PC-3 (cell line): ENCODE measurements around the gene PNMA1. TPM values are rescaled to one million over a fixed set of nuclear protein-coding genes. Genes with fewer than 3 reads are reported as not detected.

Experiments
- ATAC-seq: fragments of 200-7000 bp; cut with Tn5 transposase; 2 replicates; pipeline ENCODE4 v1.9.1; 2020; ENCODE audit warnings: mild to moderate bottlenecking, moderate library complexity
- BruUV-seq: library from RNA; stranded (reverse); fragments of 400-500 nt; replicated peaks from 2 replicates; lab custom pipeline; 2021; lab: Mats Ljungman, UMichigan
- CTCF ChIA-PET: fragments of 300-600 bp; sonication (Branson Sonifier 250); formaldehyde crosslinking; loops from one replicate; lab custom pipeline; 2022; ENCODE audit warnings: antibody characterized with exemption; lab: Charles Lee
- POLR2A ChIA-PET: fragments of 300-600 bp; sonication (Branson Sonifier 250); formaldehyde crosslinking; loops from one replicate; lab custom pipeline; 2022; ENCODE audit warnings: antibody characterized with exemption; ENCODE audit not compliant: unreplicated experiment; lab: Charles Lee
- DNase-seq: peaks from one replicate; pipeline ENCODE4 v3.0.0-alpha.2; 2015
- H2AFZ ChIP-seq: fragments of 300-600 bp; sonication (generic); 2 replicates; pipeline ENCODE4 v1.6.0; 2016; ENCODE audit warnings: antibody characterized with exemption, low read length
- H3F3A ChIP-seq: fragments of 300-600 bp; sonication (generic); one replicate; pipeline ENCODE4 v1.6.0; 2017; ENCODE audit warnings: antibody characterized with exemption, low read length, control low read depth, mild to moderate bottlenecking; ENCODE audit not compliant: unreplicated experiment
- H3K27ac ChIP-seq: fragments of 300-600 bp; sonication (generic); 2 replicates; pipeline ENCODE4 v1.5.1; 2016; ENCODE audit warnings: mild to moderate bottlenecking, low read length
- H3K27me3 ChIP-seq: fragments of 300-600 bp; sonication (generic); 2 replicates; pipeline ENCODE4 v1.6.1; 2016; ENCODE audit warnings: low read length, mixed read lengths
- H3K36me3 ChIP-seq: fragments of 300-600 bp; sonication (generic); 2 replicates; pipeline ENCODE4 v1.6.1; 2016; ENCODE audit warnings: low read depth, mixed run types, low read length, mixed read lengths
- H3K4me1 ChIP-seq: fragments of 300-600 bp; sonication (generic); 2 replicates; pipeline ENCODE4 v1.5.1; 2016; ENCODE audit warnings: low read length; ENCODE audit not compliant: insufficient read depth
- H3K4me2 ChIP-seq: fragments of 300-600 bp; sonication (generic); 2 replicates; pipeline ENCODE4 v1.6.0; 2016; ENCODE audit warnings: low read length
- H3K4me3 ChIP-seq: fragments of 300-600 bp; sonication (generic); 2 replicates; pipeline ENCODE4 v1.5.1; 2016; ENCODE audit warnings: mild to moderate bottlenecking, low read length, mixed read lengths
- H3K79me2 ChIP-seq: fragments of 300-600 bp; sonication (generic); 2 replicates; pipeline ENCODE4 v1.6.1; 2017; ENCODE audit warnings: low read length, mixed read lengths
- H3K9ac ChIP-seq: fragments of 300-600 bp; sonication (generic); 2 replicates; pipeline ENCODE4 v1.6.0; 2016; ENCODE audit warnings: mild to moderate bottlenecking, low read length
- H3K9me2 ChIP-seq: fragments of 300-600 bp; sonication (generic); replicated peaks from 2 replicates; pipeline ENCODE4 v1.6.1; 2016; ENCODE audit warnings: mixed run types, low read length, mixed read lengths
- H3K9me3 ChIP-seq: fragments of 300-600 bp; sonication (generic); 2 replicates; pipeline ENCODE4 v1.6.1; 2016; ENCODE audit warnings: low read length, mixed read lengths
- H4K20me1 ChIP-seq: fragments of 300-600 bp; sonication (generic); 2 replicates; pipeline ENCODE4 v1.6.1; 2016; ENCODE audit warnings: low read length, mixed read lengths
- EZH2 ChIP-seq: fragments of 300-600 bp; sonication (generic); IDR thresholded peaks from one replicate; pipeline ENCODE4 v1.6.1; 2017; ENCODE audit warnings: antibody characterized with exemption, mild to moderate bottlenecking, low read length; ENCODE audit not compliant: unreplicated experiment
- EZH2phosphoT487 ChIP-seq: fragments of 300-600 bp; sonication (generic); IDR thresholded peaks from 2 replicates; pipeline ENCODE4 v1.6.1; 2018; ENCODE audit warnings: mild to moderate bottlenecking, antibody characterized with exemption, low read length, borderline replicate concordance
- intact Hi-C: fragments of 100-400 bp; cut with micrococcal nuclease; formaldehyde crosslinking; loops from 2 replicates; pipeline ENCODE4 v1.9.0; 2023
- total RNA-seq: library from RNA; depleted of rRNA; stranded (reverse); fragments of >200 nt; gene quantifications from 2 replicates; pipeline ENCODE4 v1.2.3, GENCODE V29; 2014
- TF ChIP-seq, protein P1 (sequence below): fragments of 300-600 bp; sonication (generic); conservative IDR thresholded peaks from 2 replicates; pipeline ENCODE4 v1.5.1; 2017; ENCODE audit warnings: antibody characterized with exemption, low read depth, mild to moderate bottlenecking, low read length

PNMA1 gene
- total RNA-seq, 1 experiment from 2014 or later = 30.8 TPM

DNA sequence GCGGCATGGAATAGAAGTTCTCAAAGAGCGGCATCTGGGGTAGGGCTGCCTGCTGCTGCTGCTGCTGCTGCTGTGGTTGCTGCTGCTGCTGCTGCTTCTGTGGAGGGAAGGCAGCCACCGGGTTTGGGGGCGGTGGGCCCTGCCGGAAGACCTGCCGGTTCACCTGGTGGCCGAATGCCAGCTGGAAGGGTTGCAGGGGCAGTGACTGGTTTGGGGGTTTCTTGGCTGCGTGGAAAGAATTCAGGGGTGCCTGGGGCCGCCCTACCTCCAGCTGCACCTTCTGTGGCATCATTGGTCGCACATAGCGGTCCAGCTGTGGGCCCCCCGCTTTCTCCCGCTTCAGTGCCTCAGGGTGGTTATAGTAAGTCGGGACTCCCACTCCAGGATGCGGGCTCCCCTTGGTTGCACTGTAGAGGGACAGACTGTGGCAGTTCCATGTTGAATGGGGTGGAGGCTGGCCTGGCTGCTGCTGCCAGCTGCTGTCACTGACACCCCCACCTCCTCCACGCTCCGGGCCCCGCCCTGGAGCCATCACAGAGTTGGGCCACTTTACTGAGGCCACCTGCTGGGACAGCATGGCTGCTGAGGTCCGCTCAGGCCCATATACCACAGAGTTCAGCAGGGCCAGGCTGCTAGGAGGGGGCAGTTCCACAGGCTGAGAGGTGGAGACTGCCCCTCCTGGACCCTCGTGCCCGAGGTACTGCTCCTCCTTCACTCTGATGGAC, 25.2 kb upstream of the PNMA1 start:
- TF ChIP-seq, protein P1, sequence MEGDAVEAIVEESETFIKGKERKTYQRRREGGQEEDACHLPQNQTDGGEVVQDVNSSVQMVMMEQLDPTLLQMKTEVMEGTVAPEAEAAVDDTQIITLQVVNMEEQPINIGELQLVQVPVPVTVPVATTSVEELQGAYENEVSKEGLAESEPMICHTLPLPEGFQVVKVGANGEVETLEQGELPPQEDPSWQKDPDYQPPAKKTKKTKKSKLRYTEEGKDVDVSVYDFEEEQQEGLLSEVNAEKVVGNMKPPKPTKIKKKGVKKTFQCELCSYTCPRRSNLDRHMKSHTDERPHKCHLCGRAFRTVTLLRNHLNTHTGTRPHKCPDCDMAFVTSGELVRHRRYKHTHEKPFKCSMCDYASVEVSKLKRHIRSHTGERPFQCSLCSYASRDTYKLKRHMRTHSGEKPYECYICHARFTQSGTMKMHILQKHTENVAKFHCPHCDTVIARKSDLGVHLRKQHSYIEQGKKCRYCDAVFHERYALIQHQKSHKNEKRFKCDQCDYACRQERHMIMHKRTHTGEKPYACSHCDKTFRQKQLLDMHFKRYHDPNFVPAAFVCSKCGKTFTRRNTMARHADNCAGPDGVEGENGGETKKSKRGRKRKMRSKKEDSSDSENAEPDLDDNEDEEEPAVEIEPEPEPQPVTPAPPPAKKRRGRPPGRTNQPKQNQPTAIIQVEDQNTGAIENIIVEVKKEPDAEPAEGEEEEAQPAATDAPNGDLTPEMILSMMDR = no peak
- TF ChIP-seq EZH2 (no peak), EZH2phosphoT487 (no peak)
- Histone ChIP-seq H3K9me3 (no peaks in the 10 kb centered on the region), H3K4me1 (peaks cover 47% of the 10 kb centered on the region), H3F3A (peaks cover 4% of the 10 kb centered on the region), H3K4me3 (no peak overlapping the region), H3K36me3 (peaks cover 28% of the 10 kb centered on the region), H3K27ac (no peak overlapping the region), H3K9ac (no peak overlapping the region), H3K4me2 (no peak overlapping the region), H4K20me1 (peaks cover 10% of the 10 kb centered on the region; the same call in 1 of the 2 replicates), H3K27me3 (no peaks in the 10 kb centered on the region), H2AFZ (no peak overlapping the region), H3K9me2 (no peaks in the 10 kb centered on the region), H3K79me2 (peaks cover 79% of the 10 kb centered on the region)
- DNase-seq (no peak), ATAC-seq (no peak)
- BruUV-seq = TSS peak; percentile 30
- intact Hi-C loops = no loop called here
- ChIA-PET POLR2A (no interaction called here), CTCF (no interaction called here)

GRCh38 chr14:73738518-73739173, 24.5 kb upstream of the PNMA1 start:
- BruUV-seq = no TSS peak
- ChIA-PET CTCF (no interaction called here), POLR2A (no interaction called here)
- no peak for ATAC-seq
- Histone ChIP-seq H3K9me2 (no peaks in the 10 kb centered on the region), H2AFZ (no peak overlapping the region), H3K36me3 (peaks cover 28% of the 10 kb centered on the region), H3K27ac (no peak overlapping the region), H3K9ac (no peak overlapping the region), H3K4me1 (peaks cover 40% of the 10 kb centered on the region), H3K27me3 (no peaks in the 10 kb centered on the region), H3K9me3 (no peaks in the 10 kb centered on the region), H3K4me3 (no peak overlapping the region), H4K20me1 (peaks cover 10% of the 10 kb centered on the region; the same call in 1 of the 2 replicates), H3K4me2 (no peak overlapping the region), H3K79me2 (peaks cover 75% of the 10 kb centered on the region), H3F3A (peaks cover 4% of the 10 kb centered on the region)
- intact Hi-C loops = no loop called here
- no peak for DNase-seq
- TF ChIP-seq, protein P1 = no peak
- TF ChIP-seq EZH2phosphoT487 (no peak), EZH2 (no peak)

DNA sequence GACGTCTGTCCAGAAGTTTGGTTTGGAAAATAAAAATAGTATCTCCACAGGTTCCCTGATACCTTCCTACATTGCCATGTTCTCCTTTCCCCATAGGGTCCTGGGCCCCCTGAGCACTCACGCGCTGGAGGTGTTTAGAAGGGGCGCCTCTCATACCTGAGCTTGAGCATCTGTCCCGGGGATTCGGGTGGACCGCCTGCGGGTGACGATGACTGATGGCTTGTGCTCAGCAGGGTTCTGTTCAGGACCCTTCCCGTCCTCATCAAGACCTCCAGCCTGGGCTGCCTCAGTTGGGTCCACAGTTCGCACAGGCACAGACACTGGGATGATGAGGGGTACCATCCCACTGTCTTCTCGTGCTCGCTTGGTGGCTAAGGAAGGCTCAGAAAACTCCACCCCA, 22.7 kb upstream of the PNMA1 start:
- Histone ChIP-seq H3F3A (no peaks in the 10 kb centered on the region), H3K27ac (no peak overlapping the region), H3K27me3 (no peaks in the 10 kb centered on the region), H3K4me1 (peaks cover 22% of the 10 kb centered on the region), H3K4me3 (no peak overlapping the region), H4K20me1 (peaks cover 10% of the 10 kb centered on the region; the same call in 1 of the 2 replicates), H3K79me2 (peaks cover 61% of the 10 kb centered on the region), H3K4me2 (no peak overlapping the region), H3K36me3 (peaks cover 28% of the 10 kb centered on the region), H2AFZ (no peak overlapping the region), H3K9ac (no peak overlapping the region), H3K9me2 (no peaks in the 10 kb centered on the region), H3K9me3 (no peaks in the 10 kb centered on the region)
- no TSS peak for BruUV-seq
- intact Hi-C loops = no loop called here
- ATAC-seq = no peak
- DNase-seq = no peak
- CTCF ChIA-PET = no interaction called here
- TF ChIP-seq EZH2phosphoT487 (no peak), EZH2 (no peak)
- TF ChIP-seq, protein P1 = no peak
- POLR2A ChIA-PET = no interaction called here
